GM18498 (cell line): ENCODE results near the gene PRDM15.
"Not testable (repeated sequence)": the region's sequence is repeated elsewhere in the genome, so short reads cannot be mapped to it uniquely, and the experiment has no call there.

Experiments used
- ATAC-seq: cut with Tn5 transposase; IDR thresholded peaks from one replicate; pipeline ENCODE4 v1.9.1; 2021; ENCODE audit warnings: mild to moderate bottlenecking, moderate library complexity; ENCODE audit not compliant: unreplicated experiment

Gene PRDM15

GRCh38 chr21:41785262-41785661, 93.9 kb downstream of the PRDM15 start:
- ATAC-seq = not testable (repeated sequence)

DNA sequence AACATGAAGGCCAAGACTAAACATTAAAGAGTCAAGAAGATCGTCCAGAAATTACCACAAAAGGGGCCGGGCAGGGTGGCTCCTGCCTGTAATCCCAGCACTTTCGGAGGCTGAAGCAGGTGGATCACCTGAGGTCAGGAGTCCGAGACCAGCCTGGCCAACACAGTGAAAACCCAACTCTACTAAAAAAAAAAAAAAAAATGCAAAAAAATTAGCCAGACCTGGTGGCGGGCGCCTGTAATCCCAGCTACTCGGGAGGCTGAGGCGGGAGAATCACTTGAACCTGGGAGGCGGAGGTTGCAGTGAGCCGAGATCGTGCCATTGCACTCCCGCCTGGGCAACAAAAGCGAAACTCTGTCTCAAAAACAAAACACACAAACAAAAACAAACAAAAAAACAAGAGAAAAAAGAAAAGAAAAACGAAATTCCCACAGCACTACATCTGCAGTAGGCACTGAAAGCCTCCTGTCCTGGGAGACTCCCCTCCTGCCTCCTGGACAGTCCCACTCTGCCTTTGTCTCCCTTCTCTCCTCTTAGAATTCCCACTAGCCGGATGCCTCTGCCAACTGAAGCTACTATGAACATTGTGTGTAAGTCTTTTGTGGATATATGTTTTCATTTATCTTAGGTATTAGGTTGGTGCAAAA, 94.6 kb downstream of the PRDM15 start:
- no peak for ATAC-seq

- no peak for ATAC-seq
These were observed 95.5 kb downstream of the PRDM15 start for GRCh38 chr21:41783476-41784180.

DNA sequence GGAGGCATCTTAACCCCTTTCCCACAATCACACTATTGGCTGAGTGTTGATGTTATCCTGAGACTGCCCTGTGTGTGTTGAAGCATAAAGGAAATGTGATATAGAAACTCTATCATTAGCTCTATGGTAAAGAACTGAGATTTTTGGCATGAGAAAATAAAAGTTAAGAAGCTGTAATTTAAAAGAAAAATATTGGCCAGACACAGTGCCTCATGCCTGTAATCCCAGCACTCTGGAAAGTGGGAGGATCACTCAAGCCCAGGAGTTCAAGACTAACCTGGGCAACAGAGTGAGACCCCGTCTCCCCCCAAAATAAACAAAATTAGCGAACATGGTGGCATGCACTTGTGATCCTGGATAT, 98.1 kb downstream of the PRDM15 start:
- no peak for ATAC-seq

DNA sequence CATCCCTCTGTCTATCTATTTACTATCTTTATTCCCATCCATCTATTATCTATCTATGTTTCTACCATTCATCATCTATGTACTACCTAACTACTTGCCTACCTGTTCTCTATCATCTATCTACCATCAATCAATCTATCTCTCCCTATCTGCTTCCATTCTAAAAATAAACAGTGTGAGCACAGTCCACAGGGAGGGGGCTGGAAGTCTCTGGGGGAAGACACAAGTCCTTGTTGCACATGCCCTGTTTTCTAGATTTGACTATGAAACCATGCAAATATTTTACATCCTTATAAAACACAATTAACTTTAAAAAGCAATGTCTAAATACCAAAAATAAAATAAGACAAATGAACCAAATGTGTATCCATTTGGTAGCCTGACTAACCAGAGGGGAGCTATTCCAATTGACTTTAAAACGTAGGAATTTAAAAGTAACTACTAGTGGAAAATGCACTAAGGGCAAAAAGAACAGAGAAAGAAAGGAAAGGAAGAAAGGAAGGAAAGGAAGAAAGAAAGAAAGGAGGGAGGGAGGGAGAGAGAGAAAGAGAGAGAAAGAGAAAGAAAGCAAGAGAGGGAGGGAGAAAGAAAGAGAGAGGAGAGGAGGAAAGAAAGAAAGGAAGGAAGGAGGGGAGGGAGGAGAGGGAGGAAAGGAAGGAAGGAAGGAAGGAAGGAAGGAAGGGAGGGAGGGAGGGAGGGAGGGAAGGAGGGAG, 98.7 kb downstream of the PRDM15 start:
- ATAC-seq = no peak

GRCh38 chr21:41779659-41780058, 99.5 kb downstream of the PRDM15 start:
- no peak for ATAC-seq

- ATAC-seq = no peak
These were observed 100.1 kb downstream of the PRDM15 start for GRCh38 chr21:41778930-41779600.

- no peak for ATAC-seq
These were observed 101.0 kb downstream of the PRDM15 start for GRCh38 chr21:41777951-41778815.

DNA sequence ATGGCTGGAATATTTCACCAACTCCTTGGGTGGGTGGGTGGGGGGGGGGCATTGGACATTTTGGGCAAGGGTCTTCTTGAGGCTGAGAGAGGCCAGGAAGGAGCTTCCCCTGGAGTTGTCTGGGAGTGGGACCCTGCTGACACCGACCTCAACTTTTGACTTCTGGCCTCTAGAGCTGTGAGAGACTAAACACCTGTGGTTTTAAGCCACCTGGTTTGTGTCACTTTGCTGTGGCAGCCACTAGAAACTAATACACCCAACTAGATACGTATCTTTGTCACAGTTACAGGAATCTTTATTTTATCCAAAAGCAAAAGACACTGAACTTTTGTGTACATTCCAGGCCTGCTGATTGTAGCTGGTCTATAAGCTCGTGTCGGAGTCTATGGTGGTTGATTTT, 102.4 kb downstream of the PRDM15 start:
- no peak for ATAC-seq

DNA sequence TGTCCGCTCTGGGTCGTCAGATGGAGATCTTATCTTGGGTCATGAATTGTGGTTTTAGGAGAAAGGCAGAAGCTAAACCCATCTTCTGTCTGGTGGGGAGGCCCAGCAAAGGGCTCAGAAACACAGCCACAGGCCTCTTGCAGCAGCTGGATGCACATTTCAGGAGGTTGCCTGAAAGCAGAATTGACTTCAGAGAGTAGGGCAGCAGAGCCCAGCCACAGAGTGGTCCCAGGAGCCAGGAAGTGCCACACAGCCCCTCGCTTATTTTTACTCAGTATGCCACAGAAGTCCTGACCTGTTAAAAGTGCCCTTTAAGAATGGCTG, 104.0 kb downstream of the PRDM15 start:
- ATAC-seq = no peak

GRCh38 chr21:41774467-41775148, 104.5 kb downstream of the PRDM15 start:
- no peak for ATAC-seq

GRCh38 chr21:41772351-41773080, 106.6 kb downstream of the PRDM15 start:
- no peak for ATAC-seq

- ATAC-seq = no peak
These were observed 107.6 kb downstream of the PRDM15 start for GRCh38 chr21:41771625-41771945.

- ATAC-seq = no peak
These were observed 108.1 kb downstream of the PRDM15 start for GRCh38 chr21:41770901-41771624.

DNA sequence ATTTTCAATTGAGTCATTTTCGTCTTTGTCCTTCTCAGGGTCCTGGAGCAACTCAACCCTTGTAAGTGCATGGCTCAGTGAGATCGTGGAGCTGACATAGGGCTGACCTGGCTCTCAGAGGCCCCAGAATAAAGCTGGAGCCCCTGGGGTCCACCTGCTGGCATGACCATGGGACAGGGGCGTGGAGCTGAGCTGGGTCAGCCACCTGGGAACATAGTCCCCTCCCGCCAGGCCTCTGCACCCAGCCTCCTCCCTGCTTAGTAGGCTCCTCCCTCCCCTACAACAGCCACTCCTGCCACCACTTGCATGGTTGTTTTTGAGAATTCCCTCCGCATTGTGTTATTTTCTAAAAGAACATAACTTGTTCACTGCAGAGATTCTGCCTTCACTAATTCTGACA, 109.2 kb downstream of the PRDM15 start:
- no peak for ATAC-seq

- no peak for ATAC-seq
These were observed 109.6 kb downstream of the PRDM15 start for GRCh38 chr21:41769521-41769920.

DNA sequence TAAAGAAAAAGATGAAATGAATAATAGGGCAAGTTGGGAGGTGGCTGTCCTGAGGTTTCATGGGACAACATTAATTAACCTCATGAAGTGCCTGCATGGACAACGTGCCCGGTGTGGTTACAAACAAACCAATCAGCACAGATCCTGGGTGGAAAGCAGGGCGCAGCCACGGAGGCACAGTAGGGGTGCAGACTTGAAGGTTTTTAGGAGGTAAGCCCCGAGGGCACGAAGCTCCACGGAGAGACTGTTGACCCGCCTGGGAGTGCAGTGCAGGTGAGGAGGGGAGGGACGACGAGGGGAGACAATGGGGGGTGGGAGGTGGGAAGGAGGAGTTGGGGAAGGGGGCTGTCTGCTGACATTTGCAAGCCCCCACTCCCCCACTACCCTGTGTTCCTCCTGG, 110.0 kb downstream of the PRDM15 start:
- ATAC-seq = no peak

DNA sequence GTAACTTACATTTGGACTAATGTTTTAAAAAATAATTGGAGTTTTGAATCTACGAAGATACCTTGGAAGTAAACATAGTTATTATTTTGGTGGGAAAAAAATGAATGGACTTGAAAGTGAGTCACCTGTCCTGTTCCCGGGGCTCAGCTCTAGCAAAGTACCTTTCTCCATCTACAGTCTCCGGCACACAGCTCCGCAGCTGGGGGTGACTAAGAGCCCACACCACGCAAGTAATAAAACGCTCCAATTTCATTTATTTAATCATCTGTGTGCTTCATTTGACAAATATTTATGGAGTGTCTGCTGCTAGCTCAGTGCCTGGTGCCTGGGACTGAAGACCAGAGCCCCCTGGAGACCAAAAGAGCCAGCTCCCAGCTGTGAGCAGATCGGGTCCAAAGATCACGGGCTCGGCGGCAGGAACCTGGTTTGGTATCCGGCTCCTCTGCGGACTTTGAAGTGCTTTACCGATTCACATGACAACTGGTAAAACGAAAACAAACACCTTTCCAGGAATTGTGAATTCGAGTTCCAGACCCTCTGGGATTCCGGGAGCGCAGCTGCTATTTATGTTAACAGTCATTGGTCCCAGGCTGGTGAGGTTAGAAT, 110.6 kb downstream of the PRDM15 start:
- ATAC-seq = no peak
